Adipocyte (in vitro differentiated cells): ENCODE data around the gene SYT15.

Experiments used
- DNase-seq: peaks from one replicate; pipeline ENCODE4 v3.0.0-alpha.2; 2015; ENCODE audit warnings: low read depth
- H3K27me3 ChIP-seq: replicated peaks from 2 replicates; pipeline ENCODE4 v1.7.0; 2013; ENCODE audit warnings: mild to moderate bottlenecking, low read length, moderate library complexity; ENCODE audit not compliant: control insufficient read depth, insufficient read depth
- H3K36me3 ChIP-seq: 2 replicates; pipeline ENCODE4 v1.7.0; 2013; ENCODE audit warnings: low read length, mild to moderate bottlenecking, moderate library complexity; ENCODE audit not compliant: control insufficient read depth, insufficient read depth, severe bottlenecking
- H3K4me1 ChIP-seq: 2 replicates; pipeline ENCODE4 v1.7.0; 2013; ENCODE audit warnings: mild to moderate bottlenecking, low read length, moderate library complexity; ENCODE audit not compliant: control insufficient read depth, insufficient read depth
- H3K4me3 ChIP-seq: 2 replicates; pipeline ENCODE4 v1.7.0; 2013; ENCODE audit warnings: mild to moderate bottlenecking, low read length, moderate library complexity
- H3K9ac ChIP-seq: 2 replicates; pipeline ENCODE4 v1.7.0; 2013; ENCODE audit warnings: mild to moderate bottlenecking, low read length, moderate library complexity
- H3K9me3 ChIP-seq: 2 replicates; pipeline ENCODE4 v1.7.0; 2013; ENCODE audit warnings: mild to moderate bottlenecking, low read length, moderate library complexity; ENCODE audit not compliant: control insufficient read depth

The SYT15 gene

DNA sequence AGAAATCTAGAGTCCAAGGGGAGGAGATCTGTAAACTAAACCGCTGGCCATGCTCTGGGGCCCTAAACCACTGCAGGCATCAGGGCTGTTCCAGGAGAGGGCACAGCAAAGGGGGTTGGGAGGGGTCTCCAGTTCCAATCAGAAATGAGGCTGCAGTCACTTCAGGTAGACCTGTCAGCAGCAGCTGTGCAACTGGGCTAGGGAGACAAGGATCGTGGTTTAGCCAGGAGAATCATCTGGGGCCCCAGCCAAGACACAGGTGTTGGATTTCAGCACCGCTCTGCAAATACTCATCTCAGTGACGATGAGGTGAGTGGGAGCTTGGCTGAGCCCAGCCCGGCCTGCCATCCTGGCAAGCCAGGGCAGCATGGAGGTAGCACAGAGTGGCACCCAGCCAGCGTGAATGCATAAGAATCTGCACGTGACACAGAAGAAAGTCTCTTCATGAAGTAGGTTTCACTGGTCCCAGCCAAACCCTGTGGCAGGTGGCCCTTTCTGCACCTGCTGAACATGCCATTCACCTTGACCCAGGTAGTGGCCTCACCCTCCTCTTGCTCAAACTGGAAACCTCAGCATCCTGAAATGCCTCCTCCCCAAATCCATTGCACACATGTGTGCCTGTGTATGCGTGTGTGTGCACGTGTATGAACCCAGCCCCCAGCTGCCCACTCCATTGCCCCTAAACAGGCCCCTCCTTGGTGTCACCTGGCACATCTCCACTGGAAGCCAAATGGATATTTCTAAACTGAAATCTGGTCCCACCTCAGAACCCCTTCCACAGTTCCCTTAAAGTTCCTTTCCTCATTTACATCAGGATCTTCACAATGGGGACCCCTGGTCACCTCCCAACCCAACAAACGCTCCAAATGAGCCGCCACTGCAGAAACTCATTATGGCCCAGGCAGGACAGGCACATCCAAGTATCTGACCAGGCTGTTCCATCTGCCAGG lies 32.1 kb upstream of the SYT15 start:
- H3K9me3 ChIP-seq, result no peaks in the 10 kb centered on the region
- no peak overlapping the region for H3K4me3 ChIP-seq
- H3K4me1 ChIP-seq, result no peaks in the 10 kb centered on the region
- H3K36me3 ChIP-seq, result no peaks in the 10 kb centered on the region
- H3K27me3 ChIP-seq, result peaks cover 68% of the 10 kb centered on the region
- no peak overlapping the region for H3K9ac ChIP-seq
- no peak for DNase-seq

DNA sequence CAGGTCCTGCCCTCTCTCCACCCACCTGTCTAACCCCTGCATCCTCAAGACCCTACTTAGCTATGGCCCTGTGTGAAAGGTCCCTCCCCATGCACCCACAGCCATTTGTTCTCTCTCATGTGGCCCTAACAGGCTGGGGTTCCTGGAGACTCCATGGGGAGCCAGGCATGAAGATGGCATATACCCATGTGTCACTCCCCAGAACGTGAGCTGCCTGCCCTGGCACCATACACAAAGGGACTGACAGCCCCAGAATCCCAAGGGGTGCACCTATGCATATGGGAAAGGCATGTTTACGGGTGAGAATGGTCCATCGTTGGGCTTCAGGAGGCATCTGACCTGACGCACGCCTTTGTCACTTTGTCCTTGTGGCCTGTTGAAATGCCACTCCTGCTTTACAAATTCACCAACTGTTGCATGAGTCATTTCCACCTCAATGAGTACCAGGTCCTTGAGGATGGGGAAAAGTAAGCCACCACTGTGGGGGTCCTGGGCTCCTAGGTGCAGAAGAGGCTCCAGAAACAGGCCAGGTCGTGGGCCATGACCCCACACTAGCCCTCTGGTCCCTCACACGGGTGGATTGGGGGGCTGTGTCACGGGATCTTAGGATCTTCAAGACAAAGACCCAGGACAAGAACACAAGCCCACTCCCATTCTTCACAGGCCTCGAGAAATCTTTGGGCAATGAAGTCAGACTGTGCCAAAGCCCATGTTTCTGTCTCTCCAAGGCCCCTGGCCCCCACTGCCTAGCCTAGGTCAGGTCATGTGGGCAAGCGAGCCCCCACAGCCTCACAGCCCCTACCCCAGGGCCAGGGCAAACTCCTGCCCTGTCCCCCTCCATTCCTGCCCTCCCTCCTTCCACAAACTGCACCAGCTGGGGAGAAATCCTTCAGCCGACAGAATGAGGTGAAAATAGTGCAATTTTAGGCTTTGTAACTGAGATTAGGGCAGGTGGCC lies 31.1 kb upstream of the SYT15 start:
- Histone ChIP-seq H3K9ac (no peak overlapping the region), H3K36me3 (no peaks in the 10 kb centered on the region), H3K27me3 (peaks cover 70% of the 10 kb centered on the region), H3K9me3 (no peaks in the 10 kb centered on the region), H3K4me3 (no peak overlapping the region), H3K4me1 (no peaks in the 10 kb centered on the region)
- DNase-seq, result no peak

DNA sequence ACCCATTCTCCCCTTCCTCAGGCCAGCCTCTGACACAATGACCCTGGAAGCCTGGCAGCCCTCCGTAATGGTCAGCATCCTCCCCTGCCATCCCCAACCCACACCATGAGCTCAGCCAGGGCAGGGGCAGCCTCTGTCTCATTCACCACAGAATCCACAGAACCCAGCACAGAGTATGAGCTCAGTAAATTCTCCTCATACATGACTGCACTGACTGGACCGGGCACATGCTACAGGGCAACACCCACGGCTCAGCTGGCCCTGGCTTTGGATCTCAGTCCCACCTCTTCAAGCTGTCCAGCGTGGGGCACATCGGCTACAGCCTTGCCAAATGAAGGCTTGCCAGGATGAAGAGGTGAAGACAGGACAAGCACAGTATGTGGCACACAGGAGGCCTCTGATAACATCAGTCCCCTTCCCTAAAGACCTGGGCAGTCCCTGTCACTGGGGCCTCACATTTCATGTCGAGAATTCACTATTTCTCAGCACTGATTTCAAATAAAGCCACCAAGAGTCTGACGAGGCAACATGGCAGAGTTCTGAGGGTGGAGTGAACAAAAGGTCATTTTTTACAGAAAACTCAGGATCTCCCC lies 30.3 kb upstream of the SYT15 start:
- peaks cover 70% of the 10 kb centered on the region for H3K27me3 ChIP-seq
- no peaks in the 10 kb centered on the region for H3K36me3 ChIP-seq
- no peak overlapping the region for H3K9ac ChIP-seq
- H3K9me3 ChIP-seq, result no peaks in the 10 kb centered on the region
- H3K4me1 ChIP-seq, result no peaks in the 10 kb centered on the region
- DNase-seq, result no peak
- H3K4me3 ChIP-seq, result no peak overlapping the region

DNA sequence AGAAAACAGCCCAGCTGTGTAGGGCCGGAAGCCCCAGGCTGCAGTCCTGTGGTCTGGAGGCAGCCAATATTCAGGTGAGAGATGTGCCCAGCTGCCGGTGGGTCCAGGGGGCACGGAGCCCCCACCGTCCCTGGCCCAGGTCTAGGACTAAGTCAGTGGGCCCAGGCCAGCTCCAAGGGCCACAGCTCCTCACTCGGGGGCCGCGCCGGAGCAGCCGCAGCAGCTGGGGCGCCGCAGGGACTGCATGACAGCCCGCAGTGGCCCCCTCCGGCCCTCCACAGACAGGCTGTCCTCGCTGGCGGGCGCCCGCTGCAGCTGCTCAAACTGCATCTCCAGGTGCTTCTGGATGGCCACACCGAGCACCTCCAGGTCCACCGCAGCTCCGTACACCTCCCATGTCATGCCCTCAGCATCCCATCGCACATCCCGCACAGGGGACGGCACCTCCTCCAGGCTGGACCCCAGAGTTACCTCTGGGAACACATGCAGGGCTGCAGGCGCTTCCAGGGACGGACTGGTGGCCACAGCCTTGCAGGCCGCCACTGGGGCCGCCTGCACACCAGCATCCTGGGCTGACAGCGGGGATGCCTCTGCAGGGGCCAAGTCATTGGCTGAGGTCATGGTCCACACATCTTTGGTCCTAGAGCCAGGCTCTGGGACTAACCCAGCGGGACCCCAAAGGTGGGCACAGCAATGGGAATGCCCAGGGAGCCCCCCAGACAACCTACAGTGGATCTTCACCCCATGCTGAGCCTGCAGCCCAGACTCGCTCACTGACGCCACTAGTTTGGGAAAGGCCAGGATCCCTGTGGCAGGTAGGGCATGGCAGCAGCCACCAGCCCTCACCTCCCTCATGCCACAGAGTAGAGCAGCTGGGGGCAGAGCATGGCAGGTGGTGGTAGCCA lies 29.5 kb upstream of the SYT15 start:
- Histone ChIP-seq H3K36me3 (no peaks in the 10 kb centered on the region), H3K4me3 (no peak overlapping the region), H3K9me3 (no peaks in the 10 kb centered on the region), H3K9ac (no peak overlapping the region), H3K27me3 (peaks cover 77% of the 10 kb centered on the region), H3K4me1 (no peaks in the 10 kb centered on the region)
- no peak for DNase-seq

DNA sequence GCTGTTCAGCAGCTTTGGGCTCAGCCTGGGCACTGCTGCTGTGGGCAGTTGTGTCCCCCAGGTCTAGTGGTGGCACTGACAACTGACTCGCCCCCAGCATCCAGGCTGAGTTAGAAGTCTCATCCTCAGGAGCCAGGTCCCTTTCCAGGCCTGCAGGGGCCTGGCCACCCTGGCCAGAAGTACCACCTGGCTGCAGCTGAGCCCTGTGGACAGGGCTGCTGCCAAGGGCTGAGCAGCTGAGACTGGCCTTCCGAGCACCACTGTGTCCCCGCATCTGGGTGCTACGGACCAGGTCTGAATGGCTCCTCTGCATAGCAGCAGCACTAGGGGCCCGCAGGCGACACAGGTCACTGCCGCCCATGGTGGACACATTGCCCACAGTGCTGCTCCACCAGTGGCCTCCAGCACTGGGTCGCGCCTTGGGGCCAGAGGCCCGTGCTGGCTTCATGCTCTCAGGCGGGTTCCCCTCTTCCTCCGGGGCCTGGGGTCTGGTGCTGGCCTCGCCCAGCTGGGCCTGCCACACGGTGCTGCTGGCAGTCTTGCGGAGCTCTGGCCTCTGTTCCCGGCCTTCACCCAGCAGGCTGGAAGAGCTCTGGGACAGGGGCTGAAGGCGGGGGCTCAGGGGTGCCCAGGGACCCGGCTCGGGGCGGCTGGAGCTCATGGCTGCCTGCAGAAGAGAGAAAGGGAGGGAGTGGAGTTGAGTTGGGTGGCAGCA lies 28.7 kb upstream of the SYT15 start:
- no peaks in the 10 kb centered on the region for H3K4me1 ChIP-seq
- H3K4me3 ChIP-seq, result no peak overlapping the region
- H3K9ac ChIP-seq, result no peak overlapping the region
- peaks cover 82% of the 10 kb centered on the region for H3K27me3 ChIP-seq
- DNase-seq, result no peak
- H3K9me3 ChIP-seq, result no peaks in the 10 kb centered on the region
- no peaks in the 10 kb centered on the region for H3K36me3 ChIP-seq

DNA sequence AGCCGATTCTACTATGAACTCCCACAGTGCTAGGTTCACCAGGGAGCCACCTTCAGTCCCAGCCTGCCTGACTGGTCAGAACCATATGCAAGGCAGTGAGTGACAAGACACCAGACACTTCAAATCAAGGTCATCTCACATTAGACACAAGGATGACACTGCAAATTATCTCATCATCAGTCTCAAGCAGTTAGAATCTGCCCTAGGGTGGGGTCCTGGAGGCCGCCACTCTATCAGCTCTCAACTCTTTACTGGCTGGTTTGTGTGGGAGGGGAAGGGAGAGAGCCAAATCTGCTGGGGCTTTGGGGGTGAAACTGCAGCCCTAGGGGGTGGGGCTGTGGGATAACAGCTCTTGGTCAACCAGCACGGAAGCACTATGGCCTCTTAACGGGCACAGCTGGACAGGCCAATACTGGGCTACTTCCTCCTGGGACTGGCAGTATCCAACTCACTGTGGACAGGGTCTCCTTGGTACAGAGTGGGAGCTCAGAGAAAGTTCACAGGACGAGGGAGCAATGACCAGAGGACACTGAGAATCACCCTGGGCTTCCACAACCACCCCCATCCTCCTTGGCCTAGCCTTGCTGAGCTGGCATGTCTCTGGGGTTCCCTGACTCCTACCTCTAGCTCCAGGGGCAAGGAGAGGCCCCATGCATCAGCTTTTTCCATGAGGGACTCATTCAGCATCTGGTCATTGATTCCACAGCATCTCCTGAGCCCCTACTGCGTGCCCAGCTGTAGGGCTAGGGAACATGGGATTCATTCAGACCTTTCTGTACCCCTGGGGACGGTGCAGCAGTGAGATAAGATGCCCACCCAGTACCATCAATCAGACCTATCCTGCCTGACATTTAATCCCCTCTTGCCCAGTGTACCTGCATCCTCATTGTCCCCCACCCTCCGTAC lies 27.9 kb upstream of the SYT15 start:
- Histone ChIP-seq H3K9me3 (no peaks in the 10 kb centered on the region), H3K36me3 (no peaks in the 10 kb centered on the region), H3K27me3 (peaks cover 82% of the 10 kb centered on the region), H3K4me3 (no peak overlapping the region), H3K4me1 (peaks cover under 1% of the 10 kb centered on the region), H3K9ac (no peak overlapping the region)
- no peak for DNase-seq

DNA sequence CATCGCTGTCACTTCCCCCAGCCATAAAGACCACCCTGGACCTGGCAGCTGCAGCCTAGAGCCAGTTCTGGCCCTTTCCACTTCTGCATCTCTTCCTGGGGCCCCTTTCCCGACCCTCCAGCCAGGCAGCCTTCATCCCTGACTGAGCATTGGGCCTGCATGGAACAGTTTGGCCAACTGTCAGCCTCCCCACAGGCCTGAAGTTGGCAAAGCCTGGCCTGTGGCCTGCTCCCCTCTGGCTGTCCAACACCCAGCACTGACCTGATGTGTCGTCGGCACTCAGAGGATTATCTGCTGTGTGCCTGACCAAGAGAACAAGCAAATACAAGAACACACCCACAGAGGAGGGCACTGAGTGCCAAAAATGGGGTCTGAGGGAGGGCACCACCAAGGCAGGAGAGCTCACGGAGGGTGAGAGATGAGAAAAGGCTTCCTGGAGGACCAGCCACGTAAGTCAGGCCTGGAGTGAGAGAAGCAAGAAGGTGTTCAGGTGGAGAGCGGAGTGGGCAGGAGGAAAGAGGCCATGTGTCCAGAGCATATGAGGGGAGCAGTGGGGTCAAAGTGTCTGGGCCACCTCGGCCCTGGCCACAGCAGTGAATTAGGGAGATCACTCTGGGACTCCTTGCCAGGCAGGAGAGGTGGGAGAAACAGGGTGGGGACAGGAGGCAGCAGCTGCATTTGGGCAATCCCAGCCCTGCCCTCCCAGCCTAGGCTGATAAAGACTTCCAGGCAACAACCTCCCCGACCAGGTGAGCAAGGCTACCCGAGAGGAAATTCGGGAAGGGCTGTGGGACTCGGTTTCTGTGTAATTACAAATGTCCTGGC lies 27.0 kb upstream of the SYT15 start:
- DNase-seq, result no peak
- peaks cover 77% of the 10 kb centered on the region for H3K27me3 ChIP-seq
- H3K9ac ChIP-seq, result no peak overlapping the region
- H3K4me3 ChIP-seq, result no peak overlapping the region
- peaks cover 3% of the 10 kb centered on the region for H3K4me1 ChIP-seq
- H3K9me3 ChIP-seq, result no peaks in the 10 kb centered on the region
- no peaks in the 10 kb centered on the region for H3K36me3 ChIP-seq

DNA sequence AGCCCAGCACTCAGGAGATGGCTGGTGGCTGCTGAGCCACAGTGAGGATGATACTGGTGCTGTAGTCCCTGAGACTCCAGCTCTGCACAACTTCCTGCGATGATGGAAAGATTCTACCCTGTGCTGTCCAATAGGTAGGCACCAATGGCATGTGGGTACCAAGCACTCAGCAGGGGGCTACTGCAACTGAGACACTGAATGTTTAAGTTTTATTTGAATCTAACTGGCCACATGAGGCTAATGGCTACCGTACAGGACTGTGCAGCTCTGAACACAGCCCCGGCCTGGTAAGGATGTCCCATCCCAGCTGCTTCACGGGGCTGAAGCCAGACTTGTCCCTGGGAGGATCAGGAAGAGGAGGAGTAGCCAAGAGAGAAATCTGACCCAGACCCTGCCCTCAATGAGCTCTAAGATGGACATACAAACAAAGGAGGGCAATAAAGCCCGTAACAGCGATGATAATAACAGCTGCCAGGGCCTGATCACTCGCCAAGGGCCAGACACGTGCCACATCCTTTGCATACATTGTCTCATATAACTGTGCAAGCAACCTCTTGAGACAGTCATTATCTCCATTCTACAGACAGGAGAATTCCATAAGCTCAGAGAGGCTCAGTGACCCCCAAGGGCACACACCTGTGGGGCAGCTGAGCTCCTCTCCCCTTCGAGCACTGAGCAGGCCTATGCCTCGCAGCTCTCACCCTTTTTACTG lies 26.2 kb upstream of the SYT15 start:
- H3K4me1 ChIP-seq, result peaks cover 3% of the 10 kb centered on the region
- no peaks in the 10 kb centered on the region for H3K9me3 ChIP-seq
- H3K36me3 ChIP-seq, result no peaks in the 10 kb centered on the region
- H3K9ac ChIP-seq, result no peak overlapping the region
- DNase-seq, result no peak
- no peak overlapping the region for H3K4me3 ChIP-seq
- peaks cover 77% of the 10 kb centered on the region for H3K27me3 ChIP-seq
